Dedifferentiated amniotic fluid mesenchymal stem cell (primary cell): ENCODE data around the gene MSI2.

Source experiments
- DNase-seq: peaks from one replicate; pipeline ENCODE4 v3.0.0-alpha.2; 2016; ENCODE audit errors: extremely low spot score

Gene MSI2

DNA sequence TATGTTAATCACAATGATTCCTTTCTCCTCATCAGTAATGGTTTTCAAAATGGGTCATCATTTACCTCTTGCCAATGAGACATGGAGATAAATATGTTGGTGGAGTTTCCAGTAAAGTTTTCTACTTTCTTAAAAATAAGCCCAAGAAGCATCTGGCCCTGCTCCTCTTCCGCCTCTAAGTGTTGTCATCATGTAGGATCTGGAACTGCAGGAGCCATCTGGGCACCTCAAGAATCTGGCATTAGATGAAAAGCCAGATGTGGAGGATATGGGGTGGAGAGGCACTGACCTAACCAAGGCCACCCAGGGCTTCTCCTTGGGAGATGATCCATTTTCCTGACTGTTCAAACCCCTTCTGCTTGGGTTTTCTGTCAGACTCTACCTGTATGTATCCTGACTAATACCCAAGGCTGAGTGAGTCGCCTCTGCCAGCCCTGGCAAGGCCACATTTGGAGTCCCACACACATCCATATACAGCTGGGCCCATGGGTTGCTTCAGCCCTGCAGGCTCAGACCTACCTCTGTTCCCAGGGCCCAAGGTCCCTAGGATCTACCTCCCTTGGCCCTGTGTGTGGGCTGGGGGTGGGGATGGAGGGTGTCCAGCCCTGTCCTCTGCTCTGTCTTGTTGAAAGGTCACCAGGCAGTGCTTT is 464.2 kb downstream of the MSI2 start:
- no peak for DNase-seq

DNA sequence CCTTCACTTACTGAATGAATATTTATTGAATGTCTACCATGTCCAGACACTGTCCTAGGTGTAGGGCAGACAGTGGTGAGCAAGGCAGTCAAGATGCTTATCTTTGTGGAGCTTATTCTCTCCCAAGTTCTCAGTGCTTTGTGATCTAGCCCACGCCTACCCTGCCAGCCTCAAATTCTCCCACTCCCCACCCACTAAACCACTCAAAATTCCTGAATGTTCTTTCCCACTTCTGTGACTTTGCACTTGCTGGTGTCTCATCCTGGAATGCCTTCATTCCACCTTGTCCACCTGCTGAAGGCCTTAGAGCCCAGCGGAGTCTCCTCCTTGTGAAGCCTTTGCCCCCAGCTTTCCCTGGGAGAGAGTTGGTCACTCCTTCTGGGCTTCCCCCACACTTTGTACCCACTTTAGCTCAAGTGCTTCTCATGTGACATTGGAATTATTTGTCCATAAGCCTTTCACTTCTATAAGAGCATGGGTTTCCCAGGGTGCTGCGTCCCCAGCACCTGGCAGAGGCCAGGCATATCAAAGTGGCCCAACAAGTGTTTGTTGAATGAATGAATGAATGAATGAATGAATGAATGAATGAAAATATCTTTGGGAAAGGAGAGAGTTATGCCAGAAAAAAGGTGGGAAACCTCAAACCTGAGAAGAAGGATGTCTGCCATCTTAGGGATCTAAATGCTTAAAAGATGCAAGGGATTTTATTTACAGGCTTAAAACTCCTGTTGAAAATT is 465.8 kb downstream of the MSI2 start:
- no peak for DNase-seq

DNA sequence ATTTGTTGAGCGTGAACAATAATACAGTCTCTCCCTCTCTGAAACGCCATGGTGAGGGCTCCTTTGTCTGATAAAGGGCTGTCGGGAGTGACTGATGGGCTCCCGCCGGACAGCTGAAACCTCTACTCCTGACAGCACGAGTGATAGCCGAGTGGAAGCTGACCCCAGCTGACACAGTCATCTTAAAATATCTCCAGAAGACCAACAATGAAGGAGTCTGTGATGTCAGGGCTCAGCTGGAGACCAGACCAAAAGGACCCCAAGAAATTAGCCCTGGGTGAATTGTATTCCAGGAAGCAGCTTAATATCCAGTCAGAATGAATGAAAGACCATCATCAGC is 466.4 kb downstream of the MSI2 start:
- DNase-seq, result no peak

DNA sequence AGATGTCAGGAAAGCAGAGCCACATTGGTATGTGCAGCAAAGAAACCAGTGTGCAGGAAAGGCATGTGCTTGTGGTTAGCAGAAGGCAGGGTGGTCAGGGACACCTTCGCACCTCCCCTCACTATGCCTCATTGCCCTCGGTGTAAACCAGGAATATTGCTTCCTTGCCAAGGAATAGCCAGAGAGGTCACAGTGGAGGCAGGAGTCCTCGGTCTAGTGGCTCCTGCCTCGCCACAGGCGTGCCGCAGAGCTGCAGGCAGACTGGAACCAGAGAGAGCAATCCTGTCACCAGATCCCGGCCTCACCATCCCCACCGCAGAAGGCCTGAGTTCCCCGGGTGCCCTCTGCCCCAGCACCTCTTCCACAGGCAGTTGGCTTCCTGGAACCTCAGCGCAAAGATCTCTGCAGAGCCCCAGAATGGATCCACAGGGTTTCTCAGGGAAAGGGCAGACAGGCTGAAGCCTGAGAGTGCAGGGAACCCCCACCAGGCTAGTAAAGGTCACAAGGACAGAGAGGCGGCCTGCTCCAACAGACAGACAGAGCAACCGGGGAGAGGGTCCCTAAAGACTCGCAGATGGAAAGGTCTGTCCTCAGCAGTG is 467.2 kb downstream of the MSI2 start:
- no peak for DNase-seq

DNA sequence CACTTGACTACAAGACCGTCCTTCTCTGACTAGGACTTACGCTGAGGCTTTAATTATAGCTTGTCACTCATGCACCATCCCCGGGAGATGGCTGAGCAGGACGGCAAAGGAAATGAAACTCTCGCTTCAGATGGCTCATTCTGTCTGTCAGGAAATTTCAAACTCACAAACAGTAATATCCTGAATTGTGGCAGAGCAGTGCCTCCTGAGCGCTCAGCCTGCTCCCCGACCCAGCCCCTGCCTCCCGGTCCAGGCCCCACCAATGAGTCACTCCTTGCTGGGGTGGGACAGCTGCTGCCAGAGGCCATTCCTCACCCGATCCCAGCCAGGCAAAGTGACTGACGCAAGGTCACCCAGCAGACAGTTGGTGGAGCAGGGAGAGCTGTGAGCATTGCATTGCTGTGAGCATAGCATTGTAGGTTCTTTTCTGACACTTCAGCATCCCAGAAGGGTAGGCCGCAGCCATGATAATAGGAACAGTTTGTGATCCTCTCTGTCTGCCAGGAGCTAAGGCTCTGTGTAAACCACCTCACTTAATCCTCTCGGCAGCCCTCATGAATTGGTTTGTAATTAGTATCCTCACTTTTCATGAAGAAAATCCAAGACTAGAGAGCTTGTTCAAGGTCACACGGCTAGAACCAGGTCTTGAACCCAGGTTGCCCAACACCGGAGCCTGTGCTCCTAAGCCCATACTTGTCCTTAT is 467.9 kb downstream of the MSI2 start:
- DNase-seq, result no peak

DNA sequence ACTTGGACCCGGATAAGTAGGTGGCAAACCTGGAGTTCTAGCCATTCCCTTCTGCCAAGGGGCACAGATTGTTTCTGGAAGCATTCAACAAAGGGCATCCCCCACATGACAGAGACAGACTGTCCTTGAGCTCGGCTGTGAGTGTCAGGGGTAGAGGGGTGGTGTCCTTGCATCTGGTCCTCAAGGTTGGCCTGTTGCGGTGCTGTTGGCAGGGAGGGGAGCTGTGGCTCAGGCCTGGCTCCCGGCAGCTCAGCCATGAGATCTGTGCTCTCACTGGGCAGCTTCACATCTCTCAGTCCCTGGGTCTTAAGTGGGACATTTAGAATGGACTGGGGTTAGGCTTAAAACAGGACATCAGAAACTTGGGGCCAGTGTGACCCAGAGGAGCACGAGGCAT is 468.4 kb downstream of the MSI2 start:
- DNase-seq, result no peak

DNA sequence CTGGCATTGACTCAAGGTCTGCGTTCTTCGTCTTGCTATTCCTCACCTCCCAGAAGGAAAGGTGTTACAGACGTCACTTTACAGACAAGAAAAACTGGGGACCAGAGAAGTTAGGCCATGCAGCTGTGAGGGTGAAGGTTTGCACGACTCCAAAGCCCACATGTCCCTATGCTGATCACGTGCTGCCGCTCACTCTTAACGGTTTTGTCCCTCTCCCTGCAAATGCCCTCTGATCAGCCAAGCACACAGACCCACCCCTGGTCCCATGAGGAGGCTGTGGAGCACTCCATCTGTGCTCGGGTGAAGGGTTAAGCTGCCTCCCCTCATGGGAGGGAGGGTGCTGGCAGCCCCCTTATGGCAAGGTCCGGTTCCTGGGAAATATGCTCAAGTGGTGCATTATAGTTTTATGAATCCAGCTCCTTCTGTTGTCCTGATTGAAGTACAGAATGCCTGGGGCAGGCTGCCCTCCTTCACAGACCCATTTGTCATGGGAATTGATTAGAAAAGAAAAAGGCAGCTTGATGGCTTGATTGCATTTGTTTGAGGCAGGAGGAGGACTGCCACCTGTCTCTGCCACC is 470.0 kb downstream of the MSI2 start:
- DNase-seq, result no peak

DNA sequence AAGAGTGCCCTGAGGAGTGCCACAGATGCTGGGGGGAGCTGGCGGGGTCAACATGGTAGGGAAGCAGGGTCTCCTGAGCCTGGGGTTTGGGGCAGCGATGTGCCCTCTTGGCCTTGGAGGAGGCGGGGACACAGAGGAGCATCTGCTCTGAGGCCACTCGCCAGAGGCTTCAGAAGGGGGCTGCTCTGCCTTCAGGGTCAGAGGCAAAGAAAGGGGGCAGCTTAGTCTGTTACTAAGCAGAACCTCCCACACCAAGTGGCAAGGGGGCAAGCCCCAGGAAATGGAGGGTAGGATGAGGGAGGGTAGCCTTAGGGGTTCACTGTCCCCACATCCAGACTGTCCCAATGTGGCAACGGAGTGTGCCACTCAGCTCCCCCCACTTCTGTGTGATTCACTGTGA is 470.5 kb downstream of the MSI2 start:
- no peak for DNase-seq

DNA sequence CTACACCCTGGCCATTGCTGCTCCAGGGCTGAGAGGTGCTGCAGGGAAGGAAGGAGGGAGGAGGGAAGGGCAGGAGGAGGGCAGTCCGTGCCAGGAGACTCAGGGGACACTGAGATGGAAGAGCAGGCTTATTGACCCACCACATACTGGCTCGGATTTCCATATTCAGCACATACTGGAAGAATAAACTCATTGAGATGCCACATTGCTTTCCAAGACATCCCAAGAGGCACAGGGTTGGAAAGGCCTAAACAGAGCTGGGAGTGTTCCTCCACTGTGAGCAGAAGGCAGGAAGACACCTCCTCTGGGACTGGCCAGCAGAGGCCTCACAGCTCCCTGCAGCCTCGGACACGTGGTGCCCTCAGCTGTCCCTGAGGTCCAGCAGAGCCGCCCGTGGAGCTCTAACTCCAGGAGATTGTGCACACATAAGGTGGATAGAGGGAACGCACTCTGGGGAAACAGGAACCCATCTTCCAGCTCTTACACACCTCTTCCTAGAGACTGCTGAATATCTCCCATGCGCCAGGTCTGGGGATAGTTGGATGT is 471.4 kb downstream of the MSI2 start:
- no peak for DNase-seq

DNA sequence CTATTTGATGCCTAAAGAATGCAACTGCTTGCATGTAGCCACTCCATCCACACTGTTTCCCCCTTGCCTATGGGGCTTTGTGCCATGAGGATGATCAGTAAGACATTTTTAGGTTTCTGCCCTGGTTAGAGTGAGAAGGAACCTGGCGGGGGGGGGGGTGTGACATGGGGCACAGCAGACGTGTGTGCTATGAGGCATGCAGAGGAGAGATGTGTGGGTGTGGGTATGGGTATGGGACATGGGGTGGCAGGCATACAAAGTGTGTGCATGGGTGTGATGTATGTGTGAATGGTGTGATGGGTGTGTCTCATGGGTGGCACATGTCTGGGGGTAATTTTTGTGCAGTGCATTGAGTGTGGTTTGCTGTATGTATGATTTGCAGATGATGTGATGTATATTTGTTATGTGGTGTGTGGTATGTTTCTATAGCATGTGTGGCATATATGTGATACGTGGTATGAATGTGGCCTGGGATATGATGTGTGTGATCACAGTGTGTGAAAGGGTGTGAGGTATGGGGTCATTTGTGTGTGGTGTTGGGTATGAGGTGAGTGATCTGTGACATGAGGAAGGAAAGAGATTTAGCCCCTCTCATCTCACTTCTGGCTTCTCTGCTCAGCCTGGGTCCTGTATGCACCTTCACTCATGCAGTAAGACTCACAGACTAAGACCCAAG is 473.8 kb downstream of the MSI2 start:
- DNase-seq, result no peak

DNA sequence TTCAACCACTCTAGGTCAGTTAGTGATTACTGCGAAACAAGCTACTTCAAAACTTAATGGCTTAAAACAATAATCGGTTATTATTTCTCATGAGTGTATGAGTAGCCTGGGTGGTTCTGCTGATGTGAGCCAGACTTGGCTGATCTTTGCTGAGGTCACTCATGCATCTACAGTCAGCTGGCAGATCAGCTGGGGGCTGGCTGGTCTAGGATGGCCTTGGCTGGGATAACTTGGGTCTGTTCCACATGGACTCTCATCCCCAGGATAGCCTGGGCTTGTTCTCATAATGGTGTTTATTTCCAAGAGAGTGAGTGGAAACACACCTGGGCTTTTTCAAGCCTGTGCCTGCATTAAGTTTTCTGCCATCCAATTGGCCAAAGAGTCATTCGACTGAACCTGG is 475.7 kb downstream of the MSI2 start:
- no peak for DNase-seq

DNA sequence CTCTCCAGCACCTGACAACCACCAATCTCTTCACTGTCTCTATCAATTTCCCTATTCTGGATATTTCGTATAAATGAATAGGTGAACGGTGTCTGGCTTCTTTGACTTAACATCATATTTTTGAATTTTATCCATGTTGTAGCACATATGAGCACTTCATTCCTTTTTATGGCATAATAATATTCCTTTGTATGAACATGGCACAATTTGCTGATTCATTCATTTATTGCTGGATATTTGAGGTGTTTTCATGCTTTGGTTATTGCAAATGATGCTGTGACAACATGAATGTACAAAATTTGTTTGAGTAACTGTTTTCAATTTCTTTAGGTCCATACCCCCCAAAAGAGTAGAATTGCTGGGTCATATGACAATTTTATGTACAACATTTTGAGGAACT is 476.8 kb downstream of the MSI2 start:
- no peak for DNase-seq
